HepG2 (cell line): ENCODE data around the gene RIPK3. TPM values are rescaled to one million over a fixed set of nuclear protein-coding genes. Genes with fewer than 3 reads are reported as not detected.

Experiments used
- BRD4 ChIP-seq: sonication (generic); formaldehyde crosslinking; IDR thresholded peaks from 2 replicates; pipeline ENCODE4 v1.4.0; 2020; ENCODE audit warnings: missing genetic modification reagents
- EP300 ChIP-seq, 3 experiments: sonication (generic) in 1 of 3; formaldehyde crosslinking in 1 of 3; IDR thresholded peaks; 2 replicates each; pipeline versions ENCODE4 v1.5.1 to v1.6.1; 2011 to 2020; ENCODE audit warnings: low read depth in 2 of 3, low read length in 2 of 3, borderline replicate concordance in 1 of 3, improper control_type of control experiment in 1 of 3, mild to moderate bottlenecking in 1 of 3, missing genetic modification reagents in 1 of 3, moderate library complexity in 1 of 3
- GPN1 ChIP-seq: sonication (generic); formaldehyde crosslinking; IDR thresholded peaks from 2 replicates; pipeline ENCODE4 v1.5.1; 2020; ENCODE audit warnings: missing genetic modification reagents, borderline replicate concordance
- NCOA1 ChIP-seq: sonication (generic); formaldehyde crosslinking; IDR thresholded peaks from 2 replicates; pipeline ENCODE4 v1.9.0; 2021; ENCODE audit warnings: missing genetic modification reagents
- NFE2L1 ChIP-seq: sonication (generic); formaldehyde crosslinking; IDR thresholded peaks from 2 replicates; pipeline ENCODE4 v1.4.0; 2020; ENCODE audit warnings: missing genetic modification reagents, mild to moderate bottlenecking, borderline replicate concordance
- NFYB ChIP-seq: sonication (generic); formaldehyde crosslinking; IDR thresholded peaks from 2 replicates; pipeline ENCODE4 v1.4.0; 2020; ENCODE audit warnings: missing genetic modification reagents
- PCBP1 ChIP-seq: fragments of 200-400 bp; formaldehyde crosslinking; IDR thresholded peaks from 2 replicates; pipeline ENCODE4 v1.6.1; 2017; ENCODE audit warnings: mild to moderate bottlenecking, low read depth, low read length, borderline replicate concordance
- RXRB ChIP-seq: IDR thresholded peaks from 2 replicates; pipeline ENCODE4 v1.6.1; 2016; ENCODE audit warnings: borderline replicate concordance, missing genetic modification reagents, missing compliant biosample characterization
- SP140L ChIP-seq: sonication (generic); formaldehyde crosslinking; IDR thresholded peaks from 2 replicates; pipeline ENCODE4 v1.4.0; 2020; ENCODE audit warnings: missing genetic modification reagents, borderline replicate concordance
- ZFYVE20 ChIP-seq: sonication (generic); formaldehyde crosslinking; IDR thresholded peaks from 2 replicates; pipeline ENCODE4 v1.8.0; 2023; ENCODE audit warnings: low read depth, mild to moderate bottlenecking, moderate library complexity, missing genetic modification reagents, borderline replicate concordance
- ZNF232 ChIP-seq: sonication (generic); formaldehyde crosslinking; IDR thresholded peaks from 2 replicates; pipeline ENCODE4 v1.4.0; 2020; ENCODE audit warnings: missing genetic modification reagents, borderline replicate concordance
- ZNF292 ChIP-seq: sonication (generic); formaldehyde crosslinking; IDR thresholded peaks from 2 replicates; pipeline ENCODE4 v1.8.1; 2022; ENCODE audit warnings: mild to moderate bottlenecking, low read depth, missing genetic modification reagents, borderline replicate concordance
- ZNF557 ChIP-seq: sonication (generic); formaldehyde crosslinking; IDR thresholded peaks from 2 replicates; pipeline ENCODE4 v1.4.0; 2020; ENCODE audit warnings: missing genetic modification reagents
- ZNF563 ChIP-seq: sonication (generic); formaldehyde crosslinking; IDR thresholded peaks from 2 replicates; pipeline ENCODE4 v1.8.0; 2022; ENCODE audit warnings: mild to moderate bottlenecking, moderate library complexity, missing genetic modification reagents
- ZNF7 ChIP-seq: IDR thresholded peaks from 2 replicates; pipeline ENCODE4 v1.6.1; 2016; ENCODE audit warnings: missing biosample characterization, missing genetic modification reagents
- ZSCAN9 ChIP-seq: IDR thresholded peaks from 2 replicates; pipeline ENCODE4 v1.6.1; 2016; ENCODE audit warnings: borderline replicate concordance
- polyA plus RNA-seq, 8 experiments: library from polyadenylated mRNA; depleted of rRNA in 3 of 8; stranded (reverse) in 7 of 8; unstranded in 1 of 8; fragments of >200 nt; fragmentation: Illumina TruSeq in 4 of 8; extraction: Trizol in 4 of 8; gene quantifications; 2 replicates each; pipeline versions ENCODE4 v1.2.1 to v1.2.3, GENCODE V29; 2011 to 2016; ENCODE audit warnings: low read depth in 4 of 8, missing spikeins in 1 of 8, mixed read lengths in 1 of 8; ENCODE audit not compliant: insufficient read depth in 1 of 8
- total RNA-seq, 5 experiments: library from RNA; depleted of rRNA; stranded (reverse); fragments of >200 nt; fragmentation: Illumina TruSeq; extraction: Trizol; gene quantifications; 2 replicates each; pipeline ENCODE4 v1.2.3, GENCODE V29; 2016; ENCODE audit warnings: low read depth in 1 of 5
- TF ChIP-seq, protein P1 (sequence below): sonication (generic); formaldehyde crosslinking; IDR thresholded peaks from 2 replicates; pipeline ENCODE4 v1.8.0; 2022; ENCODE audit warnings: mild to moderate bottlenecking, missing genetic modification reagents; ENCODE audit not compliant: insufficient replicate concordance
- TF ChIP-seq, protein P2 (sequence below): sonication (generic); formaldehyde crosslinking; IDR thresholded peaks from 2 replicates; pipeline ENCODE4 v1.4.0; 2020; ENCODE audit warnings: missing genetic modification reagents, borderline replicate concordance
- TF ChIP-seq, protein P3 (sequence below): sonication (generic); formaldehyde crosslinking; IDR thresholded peaks from 2 replicates; pipeline ENCODE4 v1.9.0; 2022; ENCODE audit warnings: missing genetic modification reagents, mild to moderate bottlenecking, borderline replicate concordance

RIPK3 gene
- total and polyA plus RNA-seq, 2 of the 13 experiments (the other 11 are each of a cell fraction or from before 2014, with no cell fraction given) = not detected

DNA sequence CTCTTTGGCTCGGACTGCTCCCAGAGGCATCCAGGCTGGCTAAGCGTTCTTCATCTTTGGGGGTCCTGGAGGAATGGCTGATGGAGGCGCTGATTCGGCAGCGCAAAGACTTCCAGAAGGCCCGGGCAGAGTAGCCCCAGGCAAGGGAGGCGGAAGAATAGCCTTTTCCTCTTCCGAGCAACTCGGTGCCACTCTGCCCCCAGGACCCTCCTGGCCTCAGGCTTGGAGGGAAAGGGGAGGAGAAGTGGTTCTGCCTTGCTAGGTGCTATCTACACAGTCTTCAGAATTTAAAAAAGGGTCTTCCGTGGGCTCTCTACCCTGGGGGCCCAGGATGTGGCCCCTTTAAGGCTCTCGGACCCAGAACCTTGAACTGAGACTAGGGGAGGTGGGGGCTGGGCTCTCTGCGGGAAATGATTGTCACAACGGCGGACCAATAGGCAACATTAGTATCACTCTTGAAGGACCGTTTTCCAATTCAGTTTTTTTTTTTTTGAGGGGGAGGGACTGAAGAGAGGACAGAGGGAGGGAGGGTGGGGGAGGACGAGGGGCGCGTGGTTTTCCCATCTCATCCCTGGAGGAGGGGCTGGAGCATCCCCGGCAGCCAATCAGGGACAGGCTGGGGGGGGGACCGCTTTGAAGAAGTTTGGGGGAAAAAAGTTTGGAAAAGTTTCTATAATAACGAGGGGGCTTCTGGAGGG, 27.9 kb upstream of the RIPK3 start, which contains the start of gene NFATC4 (continued):
- TF ChIP-seq, protein P1, sequence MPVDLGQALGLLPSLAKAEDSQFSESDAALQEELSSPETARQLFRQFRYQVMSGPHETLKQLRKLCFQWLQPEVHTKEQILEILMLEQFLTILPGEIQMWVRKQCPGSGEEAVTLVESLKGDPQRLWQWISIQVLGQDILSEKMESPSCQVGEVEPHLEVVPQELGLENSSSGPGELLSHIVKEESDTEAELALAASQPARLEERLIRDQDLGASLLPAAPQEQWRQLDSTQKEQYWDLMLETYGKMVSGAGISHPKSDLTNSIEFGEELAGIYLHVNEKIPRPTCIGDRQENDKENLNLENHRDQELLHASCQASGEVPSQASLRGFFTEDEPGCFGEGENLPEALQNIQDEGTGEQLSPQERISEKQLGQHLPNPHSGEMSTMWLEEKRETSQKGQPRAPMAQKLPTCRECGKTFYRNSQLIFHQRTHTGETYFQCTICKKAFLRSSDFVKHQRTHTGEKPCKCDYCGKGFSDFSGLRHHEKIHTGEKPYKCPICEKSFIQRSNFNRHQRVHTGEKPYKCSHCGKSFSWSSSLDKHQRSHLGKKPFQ = peak; percentile 17
- peak; percentile 79 for TF ChIP-seq NFYB (CRISPR knock-in tag)
- TF ChIP-seq RXRB (CRISPR knock-in tag) = peak; percentile 5; the same call in 1 of the 2 replicates
- no peak for TF ChIP-seq EP300 (IDR thresholded peaks at IDR 0.05; ENCODE audit: low read depth in 2 of 2, low read length in 2 of 2)
- peak; percentile 35; the same call in 1 of the 2 replicates for TF ChIP-seq EP300 (CRISPR knock-in tag; IDR thresholded peaks at IDR 0.05; ENCODE audit: borderline replicate concordance)
- 0 out of 2 replicates have a peak, but pooled peaks have one; percentile 33 for TF ChIP-seq NFE2L1 (CRISPR knock-in tag)
- TF ChIP-seq, protein P2, sequence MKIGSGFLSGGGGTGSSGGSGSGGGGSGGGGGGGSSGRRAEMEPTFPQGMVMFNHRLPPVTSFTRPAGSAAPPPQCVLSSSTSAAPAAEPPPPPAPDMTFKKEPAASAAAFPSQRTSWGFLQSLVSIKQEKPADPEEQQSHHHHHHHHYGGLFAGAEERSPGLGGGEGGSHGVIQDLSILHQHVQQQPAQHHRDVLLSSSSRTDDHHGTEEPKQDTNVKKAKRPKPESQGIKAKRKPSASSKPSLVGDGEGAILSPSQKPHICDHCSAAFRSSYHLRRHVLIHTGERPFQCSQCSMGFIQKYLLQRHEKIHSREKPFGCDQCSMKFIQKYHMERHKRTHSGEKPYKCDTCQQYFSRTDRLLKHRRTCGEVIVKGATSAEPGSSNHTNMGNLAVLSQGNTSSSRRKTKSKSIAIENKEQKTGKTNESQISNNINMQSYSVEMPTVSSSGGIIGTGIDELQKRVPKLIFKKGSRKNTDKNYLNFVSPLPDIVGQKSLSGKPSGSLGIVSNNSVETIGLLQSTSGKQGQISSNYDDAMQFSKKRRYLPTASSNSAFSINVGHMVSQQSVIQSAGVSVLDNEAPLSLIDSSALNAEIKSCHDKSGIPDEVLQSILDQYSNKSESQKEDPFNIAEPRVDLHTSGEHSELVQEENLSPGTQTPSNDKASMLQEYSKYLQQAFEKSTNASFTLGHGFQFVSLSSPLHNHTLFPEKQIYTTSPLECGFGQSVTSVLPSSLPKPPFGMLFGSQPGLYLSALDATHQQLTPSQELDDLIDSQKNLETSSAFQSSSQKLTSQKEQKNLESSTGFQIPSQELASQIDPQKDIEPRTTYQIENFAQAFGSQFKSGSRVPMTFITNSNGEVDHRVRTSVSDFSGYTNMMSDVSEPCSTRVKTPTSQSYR (CRISPR knock-in tag) = peak; percentile 20; the same call in 1 of the 2 replicates
- no peak for TF ChIP-seq ZNF563 (CRISPR knock-in tag)
- no peak for TF ChIP-seq ZNF7 (CRISPR knock-in tag)
- peak; percentile 1; the same call in 1 of the 2 replicates for TF ChIP-seq GPN1
- 0 out of 2 replicates have a peak, but pooled peaks have one; percentile 22 for TF ChIP-seq NCOA1
- TF ChIP-seq ZNF292 (CRISPR knock-in tag) = no peak
- TF ChIP-seq PCBP1 = peak; percentile 80; the same call in 1 of the 2 replicates
- no peak for TF ChIP-seq ZFYVE20 (CRISPR knock-in tag)
- TF ChIP-seq ZNF232 (CRISPR knock-in tag) = 0 out of 2 replicates have a peak, but pooled peaks have one; percentile 68
- no peak; the same call in 1 of the 2 replicates for TF ChIP-seq ZNF557
- TF ChIP-seq, protein P3, sequence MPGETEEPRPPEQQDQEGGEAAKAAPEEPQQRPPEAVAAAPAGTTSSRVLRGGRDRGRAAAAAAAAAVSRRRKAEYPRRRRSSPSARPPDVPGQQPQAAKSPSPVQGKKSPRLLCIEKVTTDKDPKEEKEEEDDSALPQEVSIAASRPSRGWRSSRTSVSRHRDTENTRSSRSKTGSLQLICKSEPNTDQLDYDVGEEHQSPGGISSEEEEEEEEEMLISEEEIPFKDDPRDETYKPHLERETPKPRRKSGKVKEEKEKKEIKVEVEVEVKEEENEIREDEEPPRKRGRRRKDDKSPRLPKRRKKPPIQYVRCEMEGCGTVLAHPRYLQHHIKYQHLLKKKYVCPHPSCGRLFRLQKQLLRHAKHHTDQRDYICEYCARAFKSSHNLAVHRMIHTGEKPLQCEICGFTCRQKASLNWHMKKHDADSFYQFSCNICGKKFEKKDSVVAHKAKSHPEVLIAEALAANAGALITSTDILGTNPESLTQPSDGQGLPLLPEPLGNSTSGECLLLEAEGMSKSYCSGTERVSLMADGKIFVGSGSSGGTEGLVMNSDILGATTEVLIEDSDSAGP (CRISPR knock-in tag) = peak; percentile 99
- TF ChIP-seq SP140L (CRISPR knock-in tag) = no peak
- 0 out of 2 replicates have a peak, but pooled peaks have one; percentile 12 for TF ChIP-seq BRD4 (CRISPR knock-in tag)
- TF ChIP-seq ZSCAN9 (CRISPR knock-in tag) = no peak
